Body of pancreas (tissue), 4 donors: ENCODE measurements around the gene SKI.

Source experiments
- CTCF ChIP-seq, 7 experiments: fragments of 450-650 bp in 4 of 7; fragments of 200-600 bp in 3 of 7; sonication (generic) in 3 of 7; IDR thresholded peaks; one replicate each; pipeline ENCODE4 v1.5.1; 2016 to 2019; ENCODE audit warnings: antibody characterized with exemption in 7 of 7
- POLR2A ChIP-seq, 3 donors: fragments of 450-650 bp; IDR thresholded peaks; one replicate each; pipeline ENCODE4 v1.6.1; 2016; ENCODE audit warnings: antibody characterized with exemption in 3 of 3, mild to moderate bottlenecking in 2 of 3

GRCh38 chr1:2269922-2270259 lies 41.8 kb downstream of the SKI start:
- TF ChIP-seq CTCF (IDR thresholded peaks at IDR 0.05) (no peak), POLR2A (IDR thresholded peaks at IDR 0.05) (no peak)
